Measurements from ENCODE around the gene SLC16A5.
"Not testable (repeated sequence)": the region's sequence is repeated elsewhere in the genome, so short reads cannot be mapped to it uniquely, and the experiment has no call there.

Gene SLC16A5

GRCh38 chr17:75118307-75118706 lies 30.6 kb downstream of the SLC16A5 start:
- H3K36me3 Mint-ChIP-seq (ENCODE audit: low read depth), result peaks cover 75% of the 10 kb centered on the region
- peak overlapping the region; percentile 55 for H3K27ac Mint-ChIP-seq
- peaks cover 78% of the 10 kb centered on the region for H3K4me1 Mint-ChIP-seq (ENCODE audit: low read depth)
- H3K27me3 Mint-ChIP-seq, result no peaks in the 10 kb centered on the region
- H3K4me3 Mint-ChIP-seq, result no peak overlapping the region
- intact Hi-C loops (cut with micrococcal nuclease), result loop anchor here (5.0 kb wide), 1 partner anchor 34 kb away; the partner anchor contains the start of gene JPT1
- H3K9me3 Mint-ChIP-seq, result no peaks in the 10 kb centered on the region

DNA sequence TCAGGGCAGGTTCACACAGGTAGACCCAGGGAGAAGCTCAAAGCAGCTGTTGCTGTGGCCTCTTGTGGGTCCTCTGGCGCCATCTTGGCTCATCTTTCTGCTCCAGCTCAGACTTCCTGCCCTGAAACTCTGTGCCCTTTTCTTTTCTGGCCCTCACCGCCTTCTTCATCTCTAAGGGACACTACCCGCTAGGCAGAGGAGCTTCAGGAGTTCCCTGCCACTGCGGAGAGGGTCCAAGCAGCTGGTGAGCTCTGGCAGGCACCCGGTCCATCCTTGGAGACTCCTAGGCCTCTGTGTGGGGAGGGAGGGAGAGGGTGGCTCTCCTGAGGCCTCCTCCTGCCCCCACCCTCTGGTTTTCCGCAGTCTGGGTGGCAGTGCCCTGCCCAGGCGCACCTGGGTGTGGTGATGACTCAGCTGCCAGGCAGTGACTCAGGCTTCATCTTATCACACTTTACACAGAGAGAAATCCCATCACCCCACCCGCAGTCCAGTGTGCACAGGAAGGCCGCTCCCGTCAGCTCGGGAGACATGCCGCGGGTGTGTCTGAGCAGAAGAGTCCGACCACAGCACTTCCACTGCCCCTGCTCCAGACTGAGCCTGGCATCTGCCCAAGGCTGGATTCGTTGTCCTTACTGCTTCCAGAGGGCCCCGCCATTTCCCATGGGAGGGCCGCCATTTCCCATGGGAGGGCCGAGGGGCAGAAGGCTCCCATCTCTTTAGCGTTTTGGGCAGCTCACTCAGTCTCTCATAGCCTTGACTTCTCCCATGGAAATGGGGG lies 36.5 kb downstream of the SLC16A5 start:
- intact Hi-C loops (cut with micrococcal nuclease), result no loop called here
- peaks cover 58% of the 10 kb centered on the region for H3K4me1 Mint-ChIP-seq (ENCODE audit: low read depth)
- H3K4me3 Mint-ChIP-seq, result no peak overlapping the region
- H3K27me3 Mint-ChIP-seq, result no peaks in the 10 kb centered on the region
- no peaks in the 10 kb centered on the region for H3K9me3 Mint-ChIP-seq
- H3K36me3 Mint-ChIP-seq (ENCODE audit: low read depth), result peaks cover 41% of the 10 kb centered on the region
- H3K27ac Mint-ChIP-seq, result peak overlapping the region; percentile 72

GRCh38 chr17:75124819-75125162 lies 37.0 kb downstream of the SLC16A5 start:
- Mint-ChIP-seq H3K27ac (peak overlapping the region; percentile 72), H3K36me3 (ENCODE audit: low read depth) (peaks cover 45% of the 10 kb centered on the region), H3K4me1 (ENCODE audit: low read depth) (peaks cover 60% of the 10 kb centered on the region), H3K4me3 (no peak overlapping the region), H3K27me3 (no peaks in the 10 kb centered on the region), H3K9me3 (no peaks in the 10 kb centered on the region)
- intact Hi-C loops (cut with micrococcal nuclease), result no loop called here

DNA sequence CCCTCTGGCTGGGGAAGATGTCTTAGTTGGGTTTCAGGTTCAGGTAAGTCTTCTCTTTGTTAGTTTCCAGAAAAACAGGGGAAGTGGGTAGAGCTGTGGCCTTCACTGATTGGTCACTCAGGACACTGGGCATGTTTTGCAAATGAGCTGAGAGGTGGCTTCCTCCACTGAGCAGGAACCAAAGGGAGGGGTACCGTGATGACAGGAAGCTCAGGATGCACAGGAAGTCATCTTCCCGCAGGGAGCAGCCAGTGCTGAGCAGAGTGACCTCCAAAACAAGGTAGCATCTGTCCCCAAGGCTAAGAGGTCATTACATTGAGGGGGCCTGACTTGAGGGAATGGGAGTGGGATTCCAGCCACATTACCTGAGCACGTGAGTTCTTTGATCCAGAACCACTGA lies 38.2 kb downstream of the SLC16A5 start:
- Mint-ChIP-seq H3K4me1 (ENCODE audit: low read depth) (peaks cover 58% of the 10 kb centered on the region), H3K9me3 (no peaks in the 10 kb centered on the region), H3K27ac (no peak overlapping the region), H3K36me3 (ENCODE audit: low read depth) (peaks cover 47% of the 10 kb centered on the region), H3K4me3 (no peak overlapping the region), H3K27me3 (no peaks in the 10 kb centered on the region)
- intact Hi-C loops (cut with micrococcal nuclease), result no loop called here

GRCh38 chr17:75126954-75127353 lies 39.2 kb downstream of the SLC16A5 start:
- intact Hi-C loops (cut with micrococcal nuclease), result no loop called here
- no peak overlapping the region for H3K4me3 Mint-ChIP-seq
- peaks cover 38% of the 10 kb centered on the region for H3K36me3 Mint-ChIP-seq (ENCODE audit: low read depth)
- no peaks in the 10 kb centered on the region for H3K27me3 Mint-ChIP-seq
- no peaks in the 10 kb centered on the region for H3K9me3 Mint-ChIP-seq
- no peak overlapping the region for H3K27ac Mint-ChIP-seq
- peaks cover 49% of the 10 kb centered on the region for H3K4me1 Mint-ChIP-seq (ENCODE audit: low read depth)

DNA sequence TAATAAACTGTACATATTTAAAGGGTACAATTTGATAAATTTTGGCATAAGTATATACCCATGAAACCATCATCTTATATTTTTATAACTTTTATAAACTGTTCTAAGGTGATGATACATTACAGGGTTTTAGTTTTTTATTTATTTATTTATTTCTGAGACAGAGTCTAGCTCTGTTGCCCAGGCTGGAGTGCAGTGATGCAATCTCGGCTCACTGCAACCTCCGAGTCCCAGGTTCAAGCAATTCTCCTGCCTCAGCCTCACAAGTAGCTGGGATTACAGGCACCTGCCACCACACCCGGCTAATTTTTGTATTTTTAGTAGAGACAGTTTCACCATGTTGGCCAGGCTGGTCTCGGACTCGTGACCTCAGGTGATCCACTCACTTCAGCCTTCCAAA lies 40.2 kb downstream of the SLC16A5 start:
- Mint-ChIP-seq H3K36me3 (ENCODE audit: low read depth) (peaks cover 38% of the 10 kb centered on the region), H3K4me1 (ENCODE audit: low read depth) (peaks cover 49% of the 10 kb centered on the region)
- H3K27me3 Mint-ChIP-seq; intact Hi-C loops (cut with micrococcal nuclease); H3K4me3 Mint-ChIP-seq; H3K27ac Mint-ChIP-seq; H3K9me3 Mint-ChIP-seq: not testable (repeated sequence)

DNA sequence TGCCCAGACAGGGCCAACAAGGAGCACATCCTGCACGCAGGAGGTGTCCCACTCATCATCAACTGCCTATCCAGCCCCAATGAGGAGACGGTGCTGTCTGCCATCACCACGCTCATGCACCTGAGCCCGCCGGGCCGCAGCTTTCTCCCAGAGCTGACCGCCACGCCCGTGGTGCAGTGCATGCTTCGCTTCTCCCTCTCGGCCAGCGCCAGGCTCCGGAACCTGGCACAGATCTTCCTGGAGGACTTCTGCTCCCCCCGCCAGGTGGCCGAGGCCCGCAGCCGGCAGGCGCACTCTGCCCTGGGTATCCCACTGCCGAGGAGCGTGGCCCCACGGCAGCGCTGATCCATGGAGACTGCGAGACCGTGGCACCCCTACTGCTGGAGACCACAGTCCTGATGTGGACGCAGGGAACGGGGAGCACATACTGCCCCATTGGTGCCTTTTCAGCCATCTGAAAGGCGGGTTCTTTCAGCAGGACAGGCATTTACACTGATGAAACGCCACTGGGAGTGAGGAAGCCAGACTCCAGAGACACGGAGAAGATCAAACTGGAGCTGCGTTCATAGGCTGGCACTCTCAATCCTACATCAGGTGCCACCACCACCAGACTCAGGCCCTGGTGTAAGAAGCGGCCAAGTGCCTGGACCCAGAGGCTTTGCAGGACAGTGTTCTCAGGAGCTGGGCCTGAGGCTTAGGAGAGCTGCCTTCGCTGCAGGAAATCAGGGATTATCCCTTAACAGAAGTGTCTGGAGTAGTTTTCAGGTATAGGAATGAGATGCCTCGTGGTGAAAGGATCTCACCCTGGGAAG lies 41.1 kb downstream of the SLC16A5 start:
- Mint-ChIP-seq H3K36me3 (ENCODE audit: low read depth) (peaks cover 40% of the 10 kb centered on the region), H3K4me1 (ENCODE audit: low read depth) (peaks cover 46% of the 10 kb centered on the region), H3K9me3 (no peaks in the 10 kb centered on the region), H3K27ac (peak overlapping the region; percentile 59), H3K4me3 (no peak overlapping the region), H3K27me3 (no peaks in the 10 kb centered on the region)
- intact Hi-C loops (cut with micrococcal nuclease), result no loop called here

- no peaks in the 10 kb centered on the region for H3K9me3 Mint-ChIP-seq
- peaks cover 39% of the 10 kb centered on the region for H3K4me1 Mint-ChIP-seq (ENCODE audit: low read depth)
- intact Hi-C loops (cut with micrococcal nuclease), result no loop called here
- H3K36me3 Mint-ChIP-seq (ENCODE audit: low read depth), result peaks cover 47% of the 10 kb centered on the region
- H3K27ac Mint-ChIP-seq, result peak overlapping the region; percentile 59
- H3K4me3 Mint-ChIP-seq, result no peak overlapping the region
- no peaks in the 10 kb centered on the region for H3K27me3 Mint-ChIP-seq
These were observed 41.8 kb downstream of the SLC16A5 start for GRCh38 chr17:75129576-75129975.

DNA sequence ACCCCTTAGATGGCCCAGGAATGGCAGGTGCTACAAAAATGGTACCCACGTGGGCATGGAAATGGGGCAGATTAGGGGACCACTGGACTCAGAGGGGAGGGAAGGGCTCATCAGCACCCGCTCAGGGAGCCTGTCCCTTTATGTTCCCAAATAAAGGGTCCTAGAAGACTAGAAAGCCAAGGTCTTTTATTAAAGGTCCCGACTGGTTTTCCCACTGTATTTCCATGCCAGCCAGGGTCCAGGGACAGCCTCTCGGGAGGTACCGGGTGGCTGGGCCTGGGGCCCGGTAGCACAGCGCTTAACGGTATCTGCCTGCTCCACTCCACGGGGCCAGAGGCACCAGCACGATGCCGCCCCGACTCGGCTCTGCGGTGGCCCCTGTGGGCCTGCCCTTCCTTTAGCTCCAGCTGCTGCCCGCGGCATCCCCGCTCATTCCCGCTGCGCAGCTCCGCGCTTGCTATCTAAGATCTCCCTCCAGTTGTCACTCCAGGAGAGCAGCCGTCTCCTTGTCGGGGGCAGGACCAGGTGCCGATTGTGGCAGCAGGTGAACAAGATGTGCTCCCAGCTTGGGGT lies 42.4 kb downstream of the SLC16A5 start:
- Mint-ChIP-seq H3K9me3 (no peaks in the 10 kb centered on the region), H3K27me3 (no peaks in the 10 kb centered on the region), H3K27ac (peak overlapping the region; percentile 85), H3K36me3 (ENCODE audit: low read depth) (peaks cover 49% of the 10 kb centered on the region), H3K4me1 (ENCODE audit: low read depth) (peaks cover 34% of the 10 kb centered on the region), H3K4me3 (peak overlapping the region; percentile 85)
- intact Hi-C loops (cut with micrococcal nuclease), result loop anchor here (2.0 kb wide), 1 partner anchor 15 kb away; no protein-coding TSS in a partner anchor

GRCh38 chr17:75130632-75131277 lies 43.0 kb downstream of the SLC16A5 start:
- peak overlapping the region; percentile 85 for H3K4me3 Mint-ChIP-seq
- H3K4me1 Mint-ChIP-seq (ENCODE audit: low read depth), result peaks cover 28% of the 10 kb centered on the region
- no peaks in the 10 kb centered on the region for H3K9me3 Mint-ChIP-seq
- H3K27me3 Mint-ChIP-seq, result no peaks in the 10 kb centered on the region
- H3K27ac Mint-ChIP-seq, result peak overlapping the region; percentile 85
- H3K36me3 Mint-ChIP-seq (ENCODE audit: low read depth), result peaks cover 53% of the 10 kb centered on the region
- intact Hi-C loops (cut with micrococcal nuclease), result loop anchor here (2.0 kb wide), 1 partner anchor 16 kb away; no protein-coding TSS in a partner anchor

- H3K36me3 Mint-ChIP-seq (ENCODE audit: low read depth), result peaks cover 60% of the 10 kb centered on the region
- intact Hi-C loops (cut with micrococcal nuclease), result loop anchor here (2.0 kb wide), 1 partner anchor 17 kb away; no protein-coding TSS in a partner anchor
These were observed 43.7 kb downstream of the SLC16A5 start, which contains the start of gene NT5C for GRCh38 chr17:75131278-75132017. NT5C (minus strand) TSS chr17:75131742; CDS start chr17:75131707, 35 bp downstream.

DNA sequence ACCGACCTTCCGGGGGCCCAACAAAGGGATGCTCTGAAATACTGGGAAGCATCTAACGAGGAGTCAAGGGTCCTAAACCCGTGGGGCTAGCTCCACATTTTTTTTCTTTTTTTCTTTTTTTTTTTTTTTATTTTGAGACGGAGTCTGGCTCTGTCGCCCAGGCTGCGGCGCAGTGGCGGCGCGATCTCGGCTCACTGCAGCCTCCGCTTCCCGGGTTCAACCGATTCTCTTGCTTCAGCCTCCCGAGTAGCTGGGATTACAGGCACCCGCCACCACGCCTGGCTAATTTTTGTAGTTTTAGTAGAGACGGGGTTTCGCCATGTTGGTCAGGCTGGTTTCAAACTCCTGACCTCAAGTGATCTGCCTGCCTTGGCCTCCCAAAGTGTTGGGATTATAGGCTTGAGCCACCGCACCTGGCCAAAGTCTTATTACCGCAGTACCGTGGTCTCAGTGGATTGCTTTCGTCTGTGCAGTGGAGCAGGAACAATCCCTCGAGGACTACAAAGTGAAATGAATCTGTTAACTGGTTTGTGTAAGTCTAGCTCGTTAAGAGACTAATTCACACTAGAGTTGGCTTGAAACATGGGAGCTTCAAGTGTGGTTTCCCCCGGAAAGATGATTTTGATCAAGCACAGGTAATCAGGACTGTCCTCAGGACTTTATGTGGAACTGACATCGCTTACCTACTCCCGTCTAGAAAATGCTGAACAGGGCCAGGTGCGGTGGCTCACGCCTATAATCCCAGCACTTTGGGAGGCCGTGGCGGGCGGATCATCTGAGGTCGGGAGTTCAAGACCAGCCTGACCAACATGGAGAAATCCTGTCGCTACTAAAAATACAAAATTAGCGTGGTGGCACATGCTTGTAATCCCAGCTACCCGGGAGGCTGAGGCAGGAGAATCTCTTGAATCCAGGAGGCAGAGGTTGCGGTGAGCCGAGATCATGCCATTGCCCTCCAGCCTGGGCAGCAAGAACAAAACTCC lies 44.6 kb downstream of the SLC16A5 start:
- peaks cover 60% of the 10 kb centered on the region for H3K36me3 Mint-ChIP-seq (ENCODE audit: low read depth)
- H3K27me3 Mint-ChIP-seq; H3K9me3 Mint-ChIP-seq; intact Hi-C loops (cut with micrococcal nuclease): not testable (repeated sequence)
- peak overlapping the region; percentile 85 for H3K4me3 Mint-ChIP-seq
- H3K4me1 Mint-ChIP-seq (ENCODE audit: low read depth), result peaks cover 23% of the 10 kb centered on the region
- peak overlapping the region; percentile 85 for H3K27ac Mint-ChIP-seq

More at GRCh38 chr17:75131278-75132017, 43.7 kb downstream of the SLC16A5 start, which contains the start of gene NT5C:
- Mint-ChIP-seq H3K4me3 (peak within 1 kb of the TSS; percentile 85), H3K4me1 (ENCODE audit: low read depth) (peaks cover 23% of the 10 kb centered on the region), H3K27ac (peak within 1 kb of the TSS; percentile 85), H3K27me3 (no peaks in the 10 kb centered on the region), H3K9me3 (no peaks in the 10 kb centered on the region)

All from dendritic cell treated with granulocyte-macrophage colony-stimulating factor and Interleukin-4, amounts not matched to agents 40 ng/mL and 50 ng/mL, for 4 days (primary cell).